SK-N-SH treated with all-trans-retinoic acid at 6 μM for 48 hours (cell line): Measurements from ENCODE around the gene ACACB.

Source experiments
- ATAC-seq: fragments of 200-7000 bp; cut with Tn5 transposase; 3 replicates; pipeline ENCODE4 v1.9.1; 2020; ENCODE audit warnings: mild to moderate bottlenecking, moderate library complexity
- ARNTL ChIP-seq: fragments of 450-650 bp; formaldehyde crosslinking; IDR thresholded peaks from 2 replicates; pipeline ENCODE4 v1.5.0; 2020; ENCODE audit warnings: low read depth, mild to moderate bottlenecking, moderate library complexity, borderline replicate concordance
- BACH2 ChIP-seq: fragments of 250-450 bp; sonication (Bioruptor Pico); IDR thresholded peaks from 2 replicates; pipeline ENCODE4 v1.9.0; 2021; ENCODE audit warnings: mild to moderate bottlenecking, borderline replicate concordance
- CSDC2 ChIP-seq: fragments of 250-450 bp; sonication (Bioruptor Pico); IDR thresholded peaks from 2 replicates; pipeline ENCODE4 v1.5.0; 2020; ENCODE audit warnings: mild to moderate bottlenecking, moderate library complexity
- CSRNP3 ChIP-seq: fragments of 250-450 bp; sonication (Bioruptor Pico); IDR thresholded peaks from 2 replicates; pipeline ENCODE4 v1.5.1; 2021; ENCODE audit warnings: mild to moderate bottlenecking, moderate library complexity
- ESRRG ChIP-seq: fragments of 250-450 bp; sonication (Bioruptor Pico); IDR thresholded peaks from 2 replicates; pipeline ENCODE4 v1.6.1; 2021; ENCODE audit warnings: mild to moderate bottlenecking
- GLIS3 ChIP-seq: fragments of 250-450 bp; sonication (Bioruptor Pico); IDR thresholded peaks from 2 replicates; pipeline ENCODE4 v1.5.0; 2020; ENCODE audit warnings: mild to moderate bottlenecking, moderate library complexity
- ISL1 ChIP-seq: fragments of 250-450 bp; sonication (Bioruptor Pico); IDR thresholded peaks from 2 replicates; pipeline ENCODE4 v2.1.2; 2022; ENCODE audit warnings: mild to moderate bottlenecking, moderate library complexity
- PATZ1 ChIP-seq: fragments of 250-450 bp; sonication (Bioruptor Pico); IDR thresholded peaks from 2 replicates; pipeline ENCODE4 v1.8.0; 2020; ENCODE audit warnings: mild to moderate bottlenecking, moderate library complexity, borderline replicate concordance
- POU6F1 ChIP-seq: fragments of 250-450 bp; sonication (Bioruptor Pico); IDR thresholded peaks from 2 replicates; pipeline ENCODE4 v1.8.0; 2021; ENCODE audit warnings: low read depth, mild to moderate bottlenecking, moderate library complexity, borderline replicate concordance
- PPARA ChIP-seq: fragments of 250-450 bp; sonication (Bioruptor Pico); IDR thresholded peaks from 2 replicates; pipeline ENCODE4 v1.5.0; 2020; ENCODE audit warnings: mild to moderate bottlenecking, borderline replicate concordance
- RARB ChIP-seq: fragments of 250-450 bp; sonication (Bioruptor Pico); IDR thresholded peaks from 2 replicates; pipeline ENCODE4 v1.8.0; 2021; ENCODE audit warnings: mild to moderate bottlenecking, moderate library complexity
- SNAI2 ChIP-seq: fragments of 250-450 bp; sonication (Bioruptor Pico); IDR thresholded peaks from 2 replicates; pipeline ENCODE4 v1.5.0; 2020; ENCODE audit warnings: mild to moderate bottlenecking, moderate library complexity
- TCF4 ChIP-seq: fragments of 250-450 bp; sonication (Bioruptor Pico); IDR thresholded peaks from 2 replicates; pipeline ENCODE4 v1.8.0; 2021; ENCODE audit warnings: mild to moderate bottlenecking, moderate library complexity, borderline replicate concordance
- TOX ChIP-seq: fragments of 250-450 bp; sonication (Bioruptor Pico); IDR thresholded peaks from 2 replicates; pipeline ENCODE4 v1.8.0; 2021; ENCODE audit warnings: mild to moderate bottlenecking, moderate library complexity, borderline replicate concordance
- ZC3H10 ChIP-seq: fragments of 250-450 bp; sonication (Bioruptor Pico); IDR thresholded peaks from 2 replicates; pipeline ENCODE4 v1.5.1; 2021; ENCODE audit warnings: mild to moderate bottlenecking, moderate library complexity
- ZFP3 ChIP-seq: fragments of 250-450 bp; sonication (Bioruptor Pico); IDR thresholded peaks from 2 replicates; pipeline ENCODE4 v1.5.0; 2020; ENCODE audit warnings: mild to moderate bottlenecking, moderate library complexity
- ZNF70 ChIP-seq: fragments of 450-650 bp; formaldehyde crosslinking; IDR thresholded peaks from 2 replicates; pipeline ENCODE4 v1.5.0; 2020; ENCODE audit warnings: mild to moderate bottlenecking, moderate library complexity
- ZNF8 ChIP-seq: fragments of 450-650 bp; formaldehyde crosslinking; IDR thresholded peaks from 2 replicates; pipeline ENCODE4 v1.5.0; 2020; ENCODE audit warnings: mild to moderate bottlenecking, moderate library complexity

ACACB gene

GRCh38 chr12:109261939-109262338, 145.6 kb downstream of the ACACB start:
- TF ChIP-seq ARNTL (CRISPR knock-in tag) (no peak), PATZ1 (CRISPR knock-in tag) (no peak)
- no peak for ATAC-seq

DNA sequence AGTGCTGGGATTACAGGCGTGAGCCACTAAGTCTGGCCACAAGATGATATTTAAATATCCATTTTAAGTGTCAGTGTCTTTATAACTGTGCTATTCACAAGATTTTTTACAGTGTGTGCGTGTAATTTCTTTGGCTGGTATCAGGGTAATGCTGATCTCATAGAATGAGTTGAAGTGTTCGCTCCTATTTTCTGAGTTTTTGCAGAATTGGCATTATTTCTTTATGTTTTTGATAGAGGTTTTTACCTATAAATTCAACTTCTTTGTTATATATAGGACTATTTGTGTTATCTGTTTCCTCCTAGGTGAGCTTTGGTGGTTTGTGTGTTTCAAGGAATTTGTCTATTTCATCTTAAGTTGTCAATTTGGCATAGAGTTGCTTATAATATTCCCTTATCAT, 147.1 kb downstream of the ACACB start:
- TF ChIP-seq ZC3H10 (CRISPR knock-in tag): no peak
- TF ChIP-seq ARNTL (CRISPR knock-in tag): no peak
- TF ChIP-seq ZNF70: no peak
- TF ChIP-seq CSRNP3 (CRISPR knock-in tag): no peak
- TF ChIP-seq PATZ1 (CRISPR knock-in tag): no peak
- TF ChIP-seq SNAI2 (CRISPR knock-in tag): no peak
- TF ChIP-seq POU6F1 (CRISPR knock-in tag): no peak
- TF ChIP-seq RARB (CRISPR knock-in tag): no peak
- no peak for TF ChIP-seq ESRRG (CRISPR knock-in tag)
- no peak for TF ChIP-seq TCF4
- TF ChIP-seq ISL1 (CRISPR knock-in tag): no peak
- TF ChIP-seq CSDC2 (CRISPR knock-in tag): no peak
- ATAC-seq: no peak

GRCh38 chr12:109264095-109264942, 147.9 kb downstream of the ACACB start:
- ATAC-seq: peak; percentile 85
- TF ChIP-seq TCF4: no peak
- no peak for TF ChIP-seq BACH2 (CRISPR knock-in tag)
- TF ChIP-seq POU6F1 (CRISPR knock-in tag): no peak
- TF ChIP-seq TOX: no peak
- TF ChIP-seq, all 23 proteins: peak for 0

DNA sequence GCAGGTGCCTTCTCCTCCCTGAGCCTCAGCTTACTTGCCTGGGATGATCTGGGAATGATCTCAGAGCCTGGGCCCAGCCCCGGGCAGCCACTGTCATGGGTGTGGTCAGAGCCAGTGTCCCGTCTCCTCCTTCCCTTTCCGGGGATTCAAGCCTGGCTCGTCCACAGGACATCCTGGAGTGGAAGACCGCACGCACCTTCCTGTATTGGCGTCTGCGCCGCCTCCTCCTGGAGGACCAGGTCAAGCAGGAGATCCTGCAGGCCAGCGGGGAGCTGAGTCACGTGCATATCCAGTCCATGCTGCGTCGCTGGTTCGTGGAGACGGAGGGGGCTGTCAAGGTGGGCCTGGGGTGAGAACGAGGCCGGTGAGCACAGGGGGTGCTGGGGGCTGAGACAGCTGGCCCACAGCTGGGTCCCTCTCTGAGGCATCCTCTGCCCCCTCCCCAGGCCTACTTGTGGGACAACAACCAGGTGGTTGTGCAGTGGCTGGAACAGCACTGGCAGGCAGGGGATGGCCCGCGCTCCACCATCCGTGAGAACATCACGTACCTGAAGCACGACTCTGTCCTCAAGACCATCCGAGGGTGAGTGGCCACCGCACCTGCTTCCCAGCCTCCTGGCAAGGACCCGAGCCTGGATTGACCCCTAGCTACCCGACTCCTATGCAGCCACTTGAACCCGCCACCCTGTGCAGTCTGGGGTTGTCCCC, 148.7 kb downstream of the ACACB start:
- no peak for ATAC-seq
- TF ChIP-seq TOX (no peak), ESRRG (CRISPR knock-in tag) (no peak), PATZ1 (CRISPR knock-in tag) (no peak), ARNTL (CRISPR knock-in tag) (no peak), PPARA (no peak), ZNF70 (no peak), ZC3H10 (CRISPR knock-in tag) (no peak), ZFP3 (CRISPR knock-in tag) (no peak), GLIS3 (CRISPR knock-in tag) (no peak), ISL1 (CRISPR knock-in tag) (no peak), POU6F1 (CRISPR knock-in tag) (no peak), BACH2 (CRISPR knock-in tag) (no peak), ZNF8 (CRISPR knock-in tag) (no peak)
